Type B pancreatic cell (in vitro differentiated cells): Measurements from ENCODE around the gene CLMN. TPM values are rescaled to one million over a fixed set of nuclear protein-coding genes. Genes with fewer than 3 reads are reported as not detected.

Source experiments
- DNase-seq: peaks from one replicate; pipeline ENCODE4 v3.0.0; 2021; ENCODE audit warnings: mixed read lengths; ENCODE audit not compliant: unreplicated experiment; ENCODE audit errors: extremely low spot score
- H3K27ac Mint-ChIP-seq: 2 replicates; pipeline ENCODE4 v1.8.0; 2021; ENCODE audit warnings: mild to moderate bottlenecking, mixed read lengths
- H3K27me3 Mint-ChIP-seq: 2 replicates; pipeline ENCODE4 v1.8.0; 2021; ENCODE audit warnings: mixed read lengths
- H3K36me3 Mint-ChIP-seq: 2 replicates; pipeline ENCODE4 v1.8.0; 2021; ENCODE audit warnings: mixed read lengths
- H3K4me1 Mint-ChIP-seq: one replicate; pipeline ENCODE4 v1.8.0; 2021; ENCODE audit warnings: mixed read lengths; ENCODE audit not compliant: unreplicated experiment
- H3K4me3 Mint-ChIP-seq: 2 replicates; pipeline ENCODE4 v1.8.0; 2021; ENCODE audit warnings: mild to moderate bottlenecking, mixed read lengths
- H3K9me3 Mint-ChIP-seq: 2 replicates; pipeline ENCODE4 v1.8.0; 2021; ENCODE audit warnings: mixed read lengths
- total RNA-seq: library from RNA; stranded (reverse); gene quantifications from 2 replicates; pipeline ENCODE4 v1.2.1, GENCODE V29; 2021; ENCODE audit warnings: low replicate concordance
- TF ChIP-seq, protein P1 (sequence below): fragments of 200-600 bp; sonication (generic); conservative IDR thresholded peaks from 2 replicates; pipeline ENCODE4 v1.5.0; 2021; ENCODE audit warnings: antibody characterized with exemption, mild to moderate bottlenecking

CLMN gene
- total RNA-seq, 1 donor from 2014 or later = 23.0 TPM

DNA sequence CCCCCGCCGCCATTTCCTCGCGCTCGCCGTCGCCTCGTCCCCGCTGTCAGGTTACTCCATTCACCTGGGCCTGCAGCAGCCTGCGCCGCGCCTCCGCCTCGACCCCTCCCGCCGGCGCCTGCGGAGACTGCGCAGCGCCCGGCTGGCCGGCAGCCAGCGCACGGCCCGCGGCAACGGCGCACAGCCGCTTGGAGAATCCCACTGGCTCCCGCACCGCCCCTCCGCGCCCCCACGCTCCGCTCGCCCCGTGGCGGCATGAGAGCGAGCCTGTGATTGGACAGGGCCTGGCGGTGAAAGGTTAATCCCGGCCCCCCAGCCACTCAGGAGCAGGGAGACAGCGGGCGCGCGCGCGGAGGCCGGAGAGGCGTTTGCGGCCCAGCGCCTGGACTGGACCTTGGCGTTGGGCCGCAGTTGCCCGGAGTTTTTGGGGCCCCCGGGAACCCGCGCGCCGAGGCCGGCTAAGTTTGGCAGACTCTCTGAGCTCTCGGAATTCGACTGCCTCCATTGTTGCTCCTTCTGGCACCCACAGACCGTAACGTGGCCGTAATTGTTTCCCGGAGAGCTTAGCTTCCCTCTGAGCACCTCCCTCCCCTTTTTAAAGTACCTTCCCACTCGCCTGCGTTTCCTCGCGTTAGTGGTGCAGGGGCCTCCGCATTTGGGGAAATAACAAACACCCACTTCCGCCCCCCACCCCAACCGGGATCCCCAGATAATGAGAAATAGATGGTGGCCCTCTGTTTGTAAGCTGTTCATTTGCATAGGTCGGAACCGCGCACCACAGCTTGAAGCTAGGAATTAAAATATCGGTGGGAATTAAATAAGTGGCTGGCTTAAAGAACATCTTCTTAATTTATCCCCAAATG lies 162.2 kb downstream of the CLMN start, which contains the start of gene DICER1:
DICER1 (minus strand) TSS at position 203 of the 863 bp plus-strand sequence. CDS start 24,071 bp downstream, outside the sequence.
- Mint-ChIP-seq H3K4me3 (peak within 1 kb of the TSS; percentile 97), H3K9me3 (no peaks in the 10 kb centered on the region), H3K4me1 (peaks cover 43% of the 10 kb centered on the region), H3K27me3 (no peaks in the 10 kb centered on the region), H3K36me3 (peaks cover 15% of the 10 kb centered on the region), H3K27ac (peak within 1 kb of the TSS; percentile 99)
- TF ChIP-seq, protein P1, sequence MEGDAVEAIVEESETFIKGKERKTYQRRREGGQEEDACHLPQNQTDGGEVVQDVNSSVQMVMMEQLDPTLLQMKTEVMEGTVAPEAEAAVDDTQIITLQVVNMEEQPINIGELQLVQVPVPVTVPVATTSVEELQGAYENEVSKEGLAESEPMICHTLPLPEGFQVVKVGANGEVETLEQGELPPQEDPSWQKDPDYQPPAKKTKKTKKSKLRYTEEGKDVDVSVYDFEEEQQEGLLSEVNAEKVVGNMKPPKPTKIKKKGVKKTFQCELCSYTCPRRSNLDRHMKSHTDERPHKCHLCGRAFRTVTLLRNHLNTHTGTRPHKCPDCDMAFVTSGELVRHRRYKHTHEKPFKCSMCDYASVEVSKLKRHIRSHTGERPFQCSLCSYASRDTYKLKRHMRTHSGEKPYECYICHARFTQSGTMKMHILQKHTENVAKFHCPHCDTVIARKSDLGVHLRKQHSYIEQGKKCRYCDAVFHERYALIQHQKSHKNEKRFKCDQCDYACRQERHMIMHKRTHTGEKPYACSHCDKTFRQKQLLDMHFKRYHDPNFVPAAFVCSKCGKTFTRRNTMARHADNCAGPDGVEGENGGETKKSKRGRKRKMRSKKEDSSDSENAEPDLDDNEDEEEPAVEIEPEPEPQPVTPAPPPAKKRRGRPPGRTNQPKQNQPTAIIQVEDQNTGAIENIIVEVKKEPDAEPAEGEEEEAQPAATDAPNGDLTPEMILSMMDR = no peak
- DNase-seq = peak; percentile 99

DNA sequence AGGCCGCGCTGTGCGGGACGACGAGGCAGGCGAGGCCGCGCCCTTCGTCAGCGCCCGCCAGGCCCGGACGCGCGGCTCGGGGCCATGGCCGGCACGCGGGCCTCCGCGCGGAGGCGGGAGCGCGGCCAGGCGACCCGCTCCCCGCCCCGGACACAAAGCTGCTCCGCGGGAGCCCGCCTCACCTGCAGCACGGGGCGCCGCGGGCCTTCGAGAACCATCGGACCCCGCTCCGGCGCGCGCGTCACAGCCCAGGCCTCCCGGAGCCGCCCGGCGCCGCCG lies 162.7 kb downstream of the CLMN start:
- Mint-ChIP-seq H3K9me3 (no peaks in the 10 kb centered on the region), H3K27me3 (no peaks in the 10 kb centered on the region), H3K36me3 (peaks cover 17% of the 10 kb centered on the region), H3K4me1 (peaks cover 46% of the 10 kb centered on the region), H3K4me3 (peak overlapping the region; percentile 97), H3K27ac (no peak overlapping the region)
- no peak for DNase-seq
- TF ChIP-seq, protein P1 = no peak

DNA sequence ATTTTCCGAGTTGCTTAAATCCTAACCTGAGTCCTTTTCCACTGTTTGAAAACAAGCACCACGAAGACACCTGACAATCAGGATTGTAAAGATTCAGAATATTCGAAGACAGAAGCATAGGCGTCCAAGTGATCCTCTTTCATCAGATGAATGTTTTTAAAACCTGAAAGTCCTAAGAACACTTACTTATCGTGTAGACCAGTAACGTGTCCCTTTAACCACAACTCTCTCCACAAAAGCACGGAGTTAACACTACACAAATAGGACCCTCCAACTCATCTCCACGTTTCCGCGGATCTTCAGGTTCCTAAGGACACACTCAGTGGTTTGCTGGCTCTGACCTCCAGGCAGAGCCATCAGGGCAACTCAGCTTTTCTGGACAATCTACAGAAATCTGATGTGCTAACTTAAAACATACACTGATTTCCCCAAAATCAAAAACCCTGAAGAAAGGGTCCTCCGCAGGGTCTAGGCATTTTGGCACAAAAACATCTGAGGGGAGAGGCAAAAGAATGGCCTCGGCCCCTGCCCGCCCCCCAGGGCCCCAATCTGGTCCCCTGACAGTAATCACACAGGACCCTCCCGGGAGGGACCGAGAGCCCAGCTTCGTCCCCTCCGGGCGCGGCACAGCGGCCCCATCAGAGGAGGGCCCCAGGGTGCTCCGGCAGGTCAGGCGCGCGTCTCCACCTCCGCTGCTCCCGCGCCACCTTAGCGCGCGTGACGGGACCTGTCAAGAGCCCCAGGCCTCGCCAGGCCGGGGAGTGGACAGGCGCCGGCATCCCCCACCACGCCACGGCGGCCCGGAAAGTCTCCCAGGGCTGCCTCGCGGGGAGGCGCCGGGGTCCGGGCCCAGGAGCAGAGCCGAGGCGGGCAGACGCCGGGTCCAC lies 163.3 kb downstream of the CLMN start:
- peaks cover 18% of the 10 kb centered on the region for H3K36me3 Mint-ChIP-seq
- peak; percentile 73 for DNase-seq
- H3K9me3 Mint-ChIP-seq = no peaks in the 10 kb centered on the region
- peak overlapping the region; percentile 91 for H3K4me3 Mint-ChIP-seq
- H3K27ac Mint-ChIP-seq = peak overlapping the region; percentile 78
- no peaks in the 10 kb centered on the region for H3K27me3 Mint-ChIP-seq
- TF ChIP-seq, protein P1 = no peak
- H3K4me1 Mint-ChIP-seq = peaks cover 51% of the 10 kb centered on the region

DNA sequence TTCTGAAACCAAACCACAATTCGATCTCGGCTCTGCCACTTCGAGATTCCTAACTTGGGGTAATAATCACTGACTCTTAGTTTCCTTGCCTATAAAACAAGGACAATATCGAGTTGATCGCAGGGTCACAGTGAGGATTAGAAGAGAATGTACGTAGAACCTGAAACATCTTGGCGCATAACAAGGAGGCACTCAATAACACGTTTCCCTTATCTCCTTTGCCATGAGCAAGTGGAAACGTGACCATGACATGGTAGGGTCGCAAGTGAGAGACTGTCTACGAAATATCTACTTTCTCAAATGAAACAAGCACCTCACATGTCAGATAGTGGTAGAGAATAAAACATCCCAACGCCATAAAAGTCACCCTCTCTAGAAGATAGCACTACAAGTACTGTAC lies 164.7 kb downstream of the CLMN start:
- H3K4me3 Mint-ChIP-seq = peak overlapping the region; percentile 91
- no peak for DNase-seq
- peaks cover 18% of the 10 kb centered on the region for H3K36me3 Mint-ChIP-seq
- no peaks in the 10 kb centered on the region for H3K9me3 Mint-ChIP-seq
- peak overlapping the region; percentile 64 for H3K27ac Mint-ChIP-seq
- H3K27me3 Mint-ChIP-seq = no peaks in the 10 kb centered on the region
- TF ChIP-seq, protein P1 = no peak
- H3K4me1 Mint-ChIP-seq = peaks cover 44% of the 10 kb centered on the region

DNA sequence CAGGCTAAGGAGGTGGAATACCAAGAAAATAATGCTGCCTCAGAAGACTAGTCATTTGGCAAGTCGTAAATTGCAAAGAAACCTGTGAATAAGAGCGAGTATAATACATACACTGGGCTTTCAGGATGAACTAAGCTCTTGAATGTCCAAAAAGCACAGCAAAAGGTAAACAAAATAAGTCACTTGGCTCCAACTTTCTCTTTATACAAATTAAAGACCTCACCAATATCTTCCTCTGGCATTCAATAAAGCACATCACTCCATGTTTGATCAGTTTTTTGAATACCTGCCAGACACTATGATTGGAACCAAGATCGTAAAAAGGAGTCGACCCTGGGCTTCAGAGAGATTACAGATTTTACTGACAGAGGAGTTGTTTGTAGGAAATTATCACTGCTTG lies 165.8 kb downstream of the CLMN start:
- peaks cover 18% of the 10 kb centered on the region for H3K36me3 Mint-ChIP-seq
- no peaks in the 10 kb centered on the region for H3K9me3 Mint-ChIP-seq
- DNase-seq = no peak
- TF ChIP-seq, protein P1 = no peak
- H3K27me3 Mint-ChIP-seq = no peaks in the 10 kb centered on the region
- peak overlapping the region; percentile 91 for H3K4me3 Mint-ChIP-seq
- peaks cover 48% of the 10 kb centered on the region for H3K4me1 Mint-ChIP-seq
- H3K27ac Mint-ChIP-seq = peak overlapping the region; percentile 50
